ENCODE data around the gene PSAP.

PSAP gene

DNA sequence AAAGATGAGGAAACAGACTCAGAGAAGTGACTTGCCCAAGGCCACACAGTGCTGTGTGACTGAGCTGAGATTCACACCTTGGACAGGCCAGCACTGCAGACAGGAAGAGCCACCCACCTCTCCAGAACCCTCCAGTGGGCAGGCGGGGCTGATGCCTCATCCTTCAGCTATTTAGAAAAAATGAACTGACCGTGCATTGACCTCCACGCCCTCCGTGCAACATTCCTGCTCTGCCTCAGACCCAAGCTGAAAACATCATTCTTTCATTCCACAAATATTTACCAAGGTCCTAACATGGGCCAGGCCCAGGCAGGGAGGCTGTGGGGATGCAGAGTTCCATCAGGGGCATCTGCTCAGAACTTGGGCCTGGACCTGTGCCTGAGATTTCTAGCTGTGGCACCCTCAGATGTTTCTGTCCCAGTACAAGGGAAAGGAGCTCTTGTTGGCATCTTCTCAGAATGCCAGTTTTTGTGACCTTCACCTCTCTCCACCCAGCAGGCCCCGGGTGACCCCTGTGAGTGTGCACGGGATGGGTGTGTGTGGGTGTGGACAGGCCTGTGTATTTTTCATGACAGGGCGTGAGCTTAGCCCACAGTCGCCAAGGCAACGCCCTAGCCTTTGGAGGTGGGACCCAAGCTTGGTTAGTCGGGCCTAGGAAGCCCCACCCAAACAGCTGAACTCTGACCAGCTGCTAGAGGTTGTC, 84.2 kb downstream of the PSAP start:
- DNase-seq (ENCODE audit: low read depth in 3 of 3): no peak

All from stimulated activated CD4-positive, alpha-beta T cell treated with anti-CD3 and anti-CD28 coated beads, TNF-alpha, amount 100 ng/mL, for 48 hours (primary cell).